OCI-LY7 (cell line): ENCODE measurements around the gene CORO2B. TPM values are rescaled to one million over a fixed set of nuclear protein-coding genes. Genes with fewer than 3 reads are reported as not detected.
A peak's percentile ranks its signal among the peaks of the same experiment; 100 is the strongest.

Source experiments
- BruUV-seq: library from RNA; stranded (reverse); fragments of 400-500 nt; replicated peaks from 2 replicates; lab custom pipeline; 2021; lab: Mats Ljungman, UMichigan
- CTCF ChIA-PET: fragments of 300-600 bp; sonication (Branson Sonifier 250); formaldehyde crosslinking; loops from one replicate; lab custom pipeline; 2022; ENCODE audit warnings: antibody characterized with exemption; ENCODE audit not compliant: unreplicated experiment; lab: Charles Lee
- POLR2A ChIA-PET: fragments of 300-600 bp; sonication (Branson Sonifier 250); formaldehyde crosslinking; loops from one replicate; lab custom pipeline; 2022; ENCODE audit warnings: antibody characterized with exemption; lab: Charles Lee
- DNase-seq: peaks from one replicate; pipeline ENCODE4 v3.0.0-alpha.2; 2015; ENCODE audit warnings: low spot score
- H2AFZ ChIP-seq: fragments of 200-600 bp; sonication (generic), shearing (Covaris generic); 2 replicates; pipeline ENCODE4 v1.6.1; 2014; ENCODE audit warnings: mild to moderate bottlenecking, antibody characterized with exemption, low read length, moderate library complexity
- H3K27ac ChIP-seq: fragments of 200-600 bp; sonication (generic); 2 replicates; pipeline ENCODE4 v1.5.1; 2014; ENCODE audit warnings: mixed run types, low read depth, mild to moderate bottlenecking, moderate library complexity, low read length, inconsistent platforms; ENCODE audit not compliant: poor library complexity, severe bottlenecking
- H3K36me3 ChIP-seq: fragments of 200-600 bp; sonication (generic); 2 replicates; pipeline ENCODE4 v1.6.1; 2014; ENCODE audit warnings: mild to moderate bottlenecking, antibody characterized with exemption, low read length, moderate library complexity, mixed read lengths; ENCODE audit not compliant: insufficient read depth
- H3K4me1 ChIP-seq: fragments of 200-600 bp; sonication (generic); 2 replicates; pipeline ENCODE4 v1.5.1; 2014; ENCODE audit warnings: mild to moderate bottlenecking, low read length; ENCODE audit not compliant: insufficient read depth, poor library complexity, severe bottlenecking
- H3K4me2 ChIP-seq: fragments of 200-600 bp; sonication (generic); 2 replicates; pipeline ENCODE4 v1.6.1; 2014; ENCODE audit warnings: mild to moderate bottlenecking, low read length
- H3K4me3 ChIP-seq: fragments of 200-600 bp; sonication (generic); 2 replicates; pipeline ENCODE4 v1.5.1; 2014; ENCODE audit warnings: mild to moderate bottlenecking, low read depth, low read length; ENCODE audit not compliant: poor library complexity, severe bottlenecking
- H3K79me2 ChIP-seq: fragments of 200-600 bp; sonication (generic); 2 replicates; pipeline ENCODE4 v1.6.1; 2016; ENCODE audit warnings: low read depth, mild to moderate bottlenecking, low read length, moderate library complexity, mixed read lengths; ENCODE audit not compliant: insufficient read depth
- H3K9me2 ChIP-seq: fragments of 200-600 bp; sonication (generic); 2 replicates; pipeline ENCODE4 v1.6.1; 2016; ENCODE audit warnings: mild to moderate bottlenecking, low read length, mixed read lengths; ENCODE audit not compliant: insufficient read depth
- H3K9me3 ChIP-seq: fragments of 200-600 bp; sonication (generic); 2 replicates; pipeline ENCODE4 v1.6.1; 2014; ENCODE audit warnings: mild to moderate bottlenecking, mixed run types, low read length, mixed read lengths
- H4K20me1 ChIP-seq: fragments of 200-600 bp; sonication (generic); 2 replicates; pipeline ENCODE4 v1.6.1; 2014; ENCODE audit warnings: mild to moderate bottlenecking, antibody characterized with exemption, low read length, moderate library complexity, mixed read lengths; ENCODE audit not compliant: insufficient read depth
- CTCF ChIP-seq: fragments of 200-600 bp; sonication (generic); conservative IDR thresholded peaks from 2 replicates; pipeline ENCODE4 v1.5.1; 2014; ENCODE audit warnings: mild to moderate bottlenecking, antibody characterized with exemption, low read length, moderate library complexity, mixed read lengths
- EZH2phosphoT487 ChIP-seq: fragments of 200-600 bp; sonication (generic); IDR thresholded peaks from 2 replicates; pipeline ENCODE4 v1.6.1; 2018; ENCODE audit warnings: low read depth, borderline replicate concordance, mild to moderate bottlenecking, mixed run types, antibody characterized with exemption, low read length, moderate library complexity, mixed read lengths
- intact Hi-C: fragments of 100-400 bp; cut with micrococcal nuclease; formaldehyde crosslinking; loops from one replicate; pipeline ENCODE4 v1.10.0; 2022; ENCODE audit not compliant: unreplicated experiment
- total RNA-seq, 2 experiments: library from RNA; depleted of rRNA in 1 of 2; stranded (reverse); fragments of >200 nt in 1 of 2; shearing (Covaris generic) in 1 of 2; gene quantifications; 2 replicates each; pipeline ENCODE4 v1.2.3, GENCODE V29; 2014 to 2022

The CORO2B gene
- total RNA-seq, 2 experiments from 2014 or later = 7.4 to 12.5 TPM

- no peak for DNase-seq
- POLR2A ChIA-PET = interaction anchor here (0.6 to 1.0 kb wide), 4 partner anchors 11 to 841 kb away, joined by 3 to 4 read pairs (median 3); no protein-coding TSS in a partner anchor
- Histone ChIP-seq H3K9me2 (no peaks in the 10 kb centered on the region), H3K4me2 (peak overlapping the region; percentile 25; the same call in 1 of the 2 replicates), H3K36me3 (no peaks in the 10 kb centered on the region), H3K4me1 (peaks cover 85% of the 10 kb centered on the region), H3K9me3 (no peaks in the 10 kb centered on the region), H3K79me2 (peaks cover 37% of the 10 kb centered on the region; the same call in 1 of the 2 replicates), H3K27ac (no peak overlapping the region), H3K4me3 (no peak overlapping the region), H4K20me1 (no peaks in the 10 kb centered on the region), H2AFZ (no peak overlapping the region)
- no TSS peak for BruUV-seq
- CTCF ChIA-PET = interaction anchor here (0.6 to 2.5 kb wide), 2 partner anchors 8 to 42 kb away, joined by 3 to 10 read pairs; no protein-coding TSS in a partner anchor
- intact Hi-C loops = no loop called here
- TF ChIP-seq EZH2phosphoT487 = no peak
- TF ChIP-seq CTCF = no peak
These were observed 44.6 kb downstream of the CORO2B start for GRCh38 chr15:68623301-68623892.

- no peak for DNase-seq
- peaks cover 53% of the 10 kb centered on the region; the same call in 1 of the 2 replicates for H3K79me2 ChIP-seq
- H3K27ac ChIP-seq = peak overlapping the region; percentile 97
- no peak overlapping the region for H2AFZ ChIP-seq
- TF ChIP-seq EZH2phosphoT487 (no peak), CTCF (no peak)
- intact Hi-C loops = no loop called here
- no peaks in the 10 kb centered on the region for H3K36me3 ChIP-seq
- H3K4me2 ChIP-seq = peak overlapping the region; percentile 63
- no peaks in the 10 kb centered on the region for H4K20me1 ChIP-seq
- no peaks in the 10 kb centered on the region for H3K9me3 ChIP-seq
- ChIA-PET CTCF (interaction anchor here (0.9 to 1.3 kb wide), 2 partner anchors 52 to 57 kb away, joined by 3 read pairs; no protein-coding TSS in a partner anchor), POLR2A (interaction anchor here (0.6 kb wide), 1 partner anchor 32 kb away, joined by 3 read pairs; no protein-coding TSS in a partner anchor)
- BruUV-seq = no TSS peak
- H3K4me3 ChIP-seq = peak overlapping the region; percentile 4
- peaks cover 97% of the 10 kb centered on the region for H3K4me1 ChIP-seq
- no peaks in the 10 kb centered on the region for H3K9me2 ChIP-seq
These were observed 47.1 kb downstream of the CORO2B start for GRCh38 chr15:68625853-68626252.

GRCh38 chr15:68626283-68626682, 47.5 kb downstream of the CORO2B start:
- TF ChIP-seq EZH2phosphoT487 = no peak
- TF ChIP-seq CTCF = no peak
- DNase-seq = peak; percentile 77
- ChIA-PET CTCF (interaction anchor here (0.9 to 1.3 kb wide), 3 partner anchors 48 to 57 kb away, joined by 3 read pairs; no protein-coding TSS in a partner anchor), POLR2A (interaction anchor here (0.8 to 1.2 kb wide), 3 partner anchors 9 to 21 kb away, joined by 3 read pairs; no protein-coding TSS in a partner anchor)
- no TSS peak for BruUV-seq
- no peaks in the 10 kb centered on the region for H3K9me3 ChIP-seq
- peaks cover 53% of the 10 kb centered on the region; the same call in 1 of the 2 replicates for H3K79me2 ChIP-seq
- no peak overlapping the region; the same call in 1 of the 2 replicates for H2AFZ ChIP-seq
- H3K4me1 ChIP-seq = peaks cover 100% of the 10 kb centered on the region
- no peaks in the 10 kb centered on the region for H3K36me3 ChIP-seq
- no peaks in the 10 kb centered on the region for H3K9me2 ChIP-seq
- H3K27ac ChIP-seq = peak overlapping the region; percentile 97
- peak overlapping the region; percentile 63 for H3K4me2 ChIP-seq
- intact Hi-C loops = no loop called here
- no peaks in the 10 kb centered on the region for H4K20me1 ChIP-seq
- H3K4me3 ChIP-seq = peak overlapping the region; percentile 4
